Measurements from ENCODE around the gene C8G.

- TF ChIP-seq CTCF (IDR thresholded peaks at IDR 0.05): no peak
- no peak for TF ChIP-seq ZFX (IDR thresholded peaks at IDR 0.05; ENCODE audit: borderline replicate concordance)
These were observed 34.7 kb upstream of the C8G start for GRCh38 chr9:136910197-136910900.

Measured in 22Rv1 (cell line).